HG03378 (cell line): ENCODE data around the gene CACNA1S.

Source experiments
- ATAC-seq: cut with Tn5 transposase; IDR thresholded peaks from one replicate; pipeline ENCODE4 v1.9.1; 2021; ENCODE audit warnings: mild to moderate bottlenecking, moderate library complexity; ENCODE audit not compliant: unreplicated experiment

The CACNA1S gene

GRCh38 chr1:200990114-200990513 lies 122.1 kb downstream of the CACNA1S start:
- no peak for ATAC-seq
